Esophagus squamous epithelium (tissue), 4 donors: ENCODE measurements around the gene KCNG2.

Experiments used
- POLR2A ChIP-seq, 4 donors: fragments of 450-650 bp; IDR thresholded peaks; one replicate each; pipeline ENCODE4 v1.6.1; 2017; ENCODE audit warnings: antibody characterized with exemption in 4 of 4, mild to moderate bottlenecking in 4 of 4, moderate library complexity in 3 of 4
- TF ChIP-seq, protein P1 (sequence below), 6 experiments: fragments of 450-650 bp in 4 of 6; fragments of 200-600 bp in 2 of 6; sonication (generic) in 2 of 6; IDR thresholded peaks; one replicate each; pipeline ENCODE4 v1.5.1; 2016 to 2019; ENCODE audit warnings: antibody characterized with exemption in 6 of 6, mild to moderate bottlenecking in 4 of 6, moderate library complexity in 4 of 6

- TF ChIP-seq, protein P1, sequence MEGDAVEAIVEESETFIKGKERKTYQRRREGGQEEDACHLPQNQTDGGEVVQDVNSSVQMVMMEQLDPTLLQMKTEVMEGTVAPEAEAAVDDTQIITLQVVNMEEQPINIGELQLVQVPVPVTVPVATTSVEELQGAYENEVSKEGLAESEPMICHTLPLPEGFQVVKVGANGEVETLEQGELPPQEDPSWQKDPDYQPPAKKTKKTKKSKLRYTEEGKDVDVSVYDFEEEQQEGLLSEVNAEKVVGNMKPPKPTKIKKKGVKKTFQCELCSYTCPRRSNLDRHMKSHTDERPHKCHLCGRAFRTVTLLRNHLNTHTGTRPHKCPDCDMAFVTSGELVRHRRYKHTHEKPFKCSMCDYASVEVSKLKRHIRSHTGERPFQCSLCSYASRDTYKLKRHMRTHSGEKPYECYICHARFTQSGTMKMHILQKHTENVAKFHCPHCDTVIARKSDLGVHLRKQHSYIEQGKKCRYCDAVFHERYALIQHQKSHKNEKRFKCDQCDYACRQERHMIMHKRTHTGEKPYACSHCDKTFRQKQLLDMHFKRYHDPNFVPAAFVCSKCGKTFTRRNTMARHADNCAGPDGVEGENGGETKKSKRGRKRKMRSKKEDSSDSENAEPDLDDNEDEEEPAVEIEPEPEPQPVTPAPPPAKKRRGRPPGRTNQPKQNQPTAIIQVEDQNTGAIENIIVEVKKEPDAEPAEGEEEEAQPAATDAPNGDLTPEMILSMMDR (IDR thresholded peaks at IDR 0.05) = no peak
- TF ChIP-seq POLR2A (IDR thresholded peaks at IDR 0.05) = no peak
These were observed 143.2 kb downstream of the KCNG2 start for GRCh38 chr18:79940814-79941472.
